ENCODE data around the gene IL16. TPM values are rescaled to one million over a fixed set of nuclear protein-coding genes. Genes with fewer than 3 reads are reported as not detected.

IL16 gene
- total and polyA plus RNA-seq, 9 of the 15 experiments (the other 6 are each of a cell fraction or from before 2014, with no cell fraction given): 1.4 to 18.8 (median 10.6) TPM

- Histone ChIP-seq H3K4me3 (no peak overlapping the region), H3K9ac (ENCODE audit: insufficient read depth in 1 of 2, low read depth in 2 of 2, low read length in 2 of 2) (peak overlapping the region in 1 of 2 experiments; percentile 63; a peak in 1 of 4 replicates), H3K27me3 (ENCODE audit: control insufficient read depth in 2 of 2, insufficient read depth in 2 of 2, low read length in 2 of 2) (no peaks in the 10 kb centered on the region), H3K4me1 (replicated peaks in 1 of 2; ENCODE audit: control insufficient read depth in 2 of 2, insufficient read depth in 2 of 2, low read length in 2 of 2) (peaks cover 3 to 13% of the 10 kb centered on the region in 2 experiments; a peak in 3 of 5 replicates), H3K27ac (ENCODE audit: extremely low read depth, low read depth, low read length) (no peak overlapping the region), H3K4me2 (ENCODE audit: insufficient read depth, low read length) (no peak overlapping the region), H3K36me3 (ENCODE audit: control insufficient read depth, insufficient read depth, low read length) (0 out of 3 replicates have a peak, but pooled peaks cover 3% of the 10 kb centered on the region), H3K9me3 (replicated peaks; ENCODE audit: control insufficient read depth, insufficient read depth, low read depth, low read length) (no peaks in the 10 kb centered on the region), H3K9me1 (ENCODE audit: control insufficient read depth, insufficient read depth, low read length) (no peaks in the 10 kb centered on the region), H3K79me2 (ENCODE audit: control insufficient read depth, insufficient read depth, low read length) (no peaks in the 10 kb centered on the region), H2AFZ (ENCODE audit: low read depth, low read length) (no peak overlapping the region), H4K20me1 (replicated peaks; ENCODE audit: control insufficient read depth, insufficient read depth, low read length) (no peaks in the 10 kb centered on the region)
- intact Hi-C loops (cut with micrococcal nuclease) (no loop called here), in situ Hi-C loops (cut with MboI) (loop anchor here (10.0 kb wide), 1 partner anchor 806 kb away; no protein-coding TSS in a partner anchor)
- no TSS peak for BruUV-seq (replicated peaks)
- WGBS (ENCODE audit: insufficient coverage, low coverage, missing lambda C conversion rate): 55% methylated on average over 6 of the region's 6 CpGs
- POLR2A ChIA-PET: interaction anchor here (1.4 kb wide), 1 partner anchor 162 kb away, joined by 3 read pairs; no protein-coding TSS in a partner anchor
- DNase-seq (ENCODE audit: extremely low read depth in 1 of 4, low spot score in 3 of 4) (no peak), FAIRE-seq (no peak), ATAC-seq (no peak)
- CTCF ChIA-PET (ENCODE audit: low intra/inter-chr PET ratio): interaction anchor here (0.5 to 1.3 kb wide), 2 partner anchors 106 to 144 kb away, joined by 3 to 5 read pairs; no protein-coding TSS in a partner anchor
- TF ChIP-seq HNRNPLL (IDR thresholded peaks at IDR 0.05; ENCODE audit: low read depth, low read length, poor library complexity, severe bottlenecking) (no peak), HCFC1 (IDR thresholded peaks at IDR 0.05; ENCODE audit: low read depth, low read length) (no peak), ZNF511 (CRISPR knock-in tag; IDR thresholded peaks at IDR 0.05) (no peak), ESRRA (IDR thresholded peaks at IDR 0.05; ENCODE audit: borderline replicate concordance, low read depth) (no peak), GTF2E2 (tag; IDR thresholded peaks at IDR 0.05) (no peak), HDAC3 (IDR thresholded peaks at IDR 0.05; ENCODE audit: borderline replicate concordance, partially characterized antibody) (no peak), MECOM (CRISPR knock-in tag; IDR thresholded peaks at IDR 0.05) (no peak)
Measured at GRCh38 chr15:81261172-81261811, 64.6 kb downstream of the IL16 start.
